Mesenchymal stem cell (in vitro differentiated cells and primary cell): ENCODE results near the gene EEPD1.

Source experiments
- DNase-seq: peaks from one replicate; pipeline ENCODE4 v3.0.0-alpha.2; 2013
- H2AFZ ChIP-seq: one replicate; pipeline ENCODE4 v1.6.1; 2013; ENCODE audit warnings: low read depth, mild to moderate bottlenecking, control low read depth, inconsistent platforms, low read length, moderate library complexity
- H2AK5ac ChIP-seq: 2 replicates; pipeline ENCODE4 v1.6.1; 2013; ENCODE audit warnings: low read length, moderate library complexity, mild to moderate bottlenecking, inconsistent platforms; ENCODE audit not compliant: severe bottlenecking
- H2BK120ac ChIP-seq: one replicate; pipeline ENCODE4 v1.6.1; 2013; ENCODE audit warnings: low read depth, mild to moderate bottlenecking, inconsistent platforms, low read length, moderate library complexity
- H2BK12ac ChIP-seq, 2 experiments: one replicate each; pipeline ENCODE4 v1.6.1; 2013; ENCODE audit warnings: inconsistent platforms in 2 of 2, low read length in 2 of 2, mild to moderate bottlenecking in 2 of 2, moderate library complexity in 2 of 2, control low read depth in 1 of 2
- H2BK15ac ChIP-seq: one replicate; pipeline ENCODE4 v1.6.1; 2013; ENCODE audit warnings: mild to moderate bottlenecking, low read depth, inconsistent platforms; ENCODE audit not compliant: poor library complexity, severe bottlenecking
- H2BK5ac ChIP-seq: 2 replicates; pipeline ENCODE4 v1.6.1; 2013; ENCODE audit warnings: low read depth, mild to moderate bottlenecking, low read length, control low read depth, inconsistent platforms; ENCODE audit not compliant: poor library complexity, severe bottlenecking
- H3K14ac ChIP-seq, 2 experiments: one replicate each; pipeline ENCODE4 v1.6.1; 2013; ENCODE audit warnings: inconsistent platforms in 2 of 2, low read length in 2 of 2, control low read depth in 1 of 2, mild to moderate bottlenecking in 1 of 2, moderate library complexity in 1 of 2
- H3K18ac ChIP-seq, 2 experiments: one replicate each; pipeline ENCODE4 v1.6.1; 2013; ENCODE audit warnings: inconsistent platforms in 2 of 2, low read length in 2 of 2, control low read depth in 1 of 2, low read depth in 1 of 2, mild to moderate bottlenecking in 1 of 2
- H3K23ac ChIP-seq, 2 experiments: one replicate each; pipeline ENCODE4 v1.6.1; 2013; ENCODE audit warnings: inconsistent platforms in 2 of 2, low read length in 2 of 2, mild to moderate bottlenecking in 2 of 2, moderate library complexity in 2 of 2, control low read depth in 1 of 2
- H3K27ac ChIP-seq: 2 replicates; pipeline ENCODE4 v1.5.1; 2013; ENCODE audit warnings: mild to moderate bottlenecking, moderate library complexity, low read length, control low read depth, inconsistent platforms; ENCODE audit not compliant: poor library complexity, severe bottlenecking
- H3K27me3 ChIP-seq, 2 experiments: 2 replicates each; pipeline versions ENCODE4 v1.6.1 to v1.7.0; 2013; ENCODE audit warnings: low read length in 2 of 2, mild to moderate bottlenecking in 2 of 2, moderate library complexity in 2 of 2, control low read depth in 1 of 2, inconsistent platforms in 1 of 2; ENCODE audit not compliant: control insufficient read depth in 1 of 2, insufficient read depth in 1 of 2
- H3K36me3 ChIP-seq, 2 experiments: 2 replicates each; pipeline versions ENCODE4 v1.6.1 to v1.7.0; 2013; ENCODE audit warnings: low read length in 2 of 2, control low read depth in 1 of 2, inconsistent platforms in 1 of 2, low read depth in 1 of 2, mild to moderate bottlenecking in 1 of 2; ENCODE audit not compliant: insufficient read depth in 2 of 2, control insufficient read depth in 1 of 2
- H3K4ac ChIP-seq, 2 experiments: one replicate each; pipeline ENCODE4 v1.6.1; 2013; ENCODE audit warnings: inconsistent platforms in 2 of 2, low read length in 2 of 2, mild to moderate bottlenecking in 2 of 2, moderate library complexity in 2 of 2, control low read depth in 1 of 2, low read depth in 1 of 2
- H3K4me1 ChIP-seq: 2 replicates; pipeline ENCODE4 v1.6.1; 2013; ENCODE audit warnings: low read depth, low read length, control low read depth; ENCODE audit not compliant: control insufficient read depth, insufficient read depth
- H3K4me2 ChIP-seq: 2 replicates; pipeline ENCODE4 v1.6.1; 2013; ENCODE audit warnings: low read length, mild to moderate bottlenecking, inconsistent platforms; ENCODE audit not compliant: poor library complexity, severe bottlenecking
- H3K4me3 ChIP-seq, 2 experiments: 2 replicates each; pipeline versions ENCODE4 v1.5.1 to v1.7.0; 2013; ENCODE audit warnings: low read length in 2 of 2, mild to moderate bottlenecking in 2 of 2, control low read depth in 1 of 2, low read depth in 1 of 2; ENCODE audit not compliant: insufficient read depth in 1 of 2
- H3K79me1 ChIP-seq: replicated peaks from 2 replicates; pipeline ENCODE4 v1.6.1; 2013; ENCODE audit warnings: mild to moderate bottlenecking, control low read depth, low read length, inconsistent platforms; ENCODE audit not compliant: poor library complexity, severe bottlenecking
- H3K9ac ChIP-seq: 2 replicates; pipeline ENCODE4 v1.7.0; 2013; ENCODE audit warnings: mild to moderate bottlenecking, low read length, moderate library complexity
- H3K9me3 ChIP-seq: 2 replicates; pipeline ENCODE4 v1.7.0; 2013; ENCODE audit warnings: mild to moderate bottlenecking, low read length; ENCODE audit not compliant: control insufficient read depth
- H4K8ac ChIP-seq: one replicate; pipeline ENCODE4 v1.6.1; 2013; ENCODE audit warnings: inconsistent platforms, mild to moderate bottlenecking, low read length, moderate library complexity
- H4K91ac ChIP-seq: one replicate; pipeline ENCODE4 v1.6.1; 2013; ENCODE audit warnings: mild to moderate bottlenecking, low read length, inconsistent platforms
- WGBS: methylation state at CpG from one replicate; pipeline ENCODE4 v1.1.7; 2013; ENCODE audit warnings: mixed read lengths; 5-methylcytosine and 5-hydroxymethylcytosine counted together

EEPD1 gene

DNA sequence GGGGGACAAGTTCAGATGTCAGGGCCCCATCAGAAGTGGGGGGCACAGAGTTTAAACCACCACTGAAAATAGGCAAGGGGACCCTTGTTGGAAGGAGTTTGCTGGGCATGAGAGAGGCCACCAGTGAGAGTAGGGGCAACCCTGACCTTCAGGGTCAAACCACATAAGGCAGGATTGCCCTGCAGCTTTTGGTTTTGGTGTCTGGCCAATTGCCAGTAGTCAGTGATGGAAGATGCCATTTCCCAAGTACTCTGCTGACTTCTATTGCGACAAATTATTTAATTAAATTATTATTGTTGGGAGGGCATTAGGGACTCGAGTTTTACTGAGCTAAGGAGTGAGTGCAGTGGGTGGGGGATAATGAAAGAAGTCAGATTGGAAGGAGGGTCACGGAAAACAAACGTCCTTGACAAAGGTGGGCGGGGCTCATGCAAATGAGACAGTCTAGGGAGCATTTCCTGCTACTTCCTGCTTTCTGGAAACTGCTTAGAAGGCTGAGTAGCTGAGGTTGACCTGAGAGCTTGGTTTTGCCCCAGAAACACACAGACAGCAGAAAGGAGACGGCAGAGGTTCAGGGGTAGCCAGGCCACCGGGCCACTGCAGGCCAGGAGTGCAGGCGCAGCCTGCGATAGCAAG lies 162.4 kb downstream of the EEPD1 start:
- no peak overlapping the region for H2BK5ac ChIP-seq
- no peak overlapping the region for H2AK5ac ChIP-seq
- no peak overlapping the region for H4K91ac ChIP-seq
- no peak overlapping the region for H3K27ac ChIP-seq
- DNase-seq, result no peak
- no peak overlapping the region for H2AFZ ChIP-seq
- H4K8ac ChIP-seq, result no peak overlapping the region
- H3K14ac ChIP-seq, result no peak overlapping the region
- peaks cover 1% of the 10 kb centered on the region for H3K4me1 ChIP-seq
- no peak overlapping the region for H3K4me3 ChIP-seq
- H3K36me3 ChIP-seq, result no peaks in the 10 kb centered on the region
- 75% methylated on average over 9 of the region's 9 CpGs for WGBS
- no peak overlapping the region for H3K9ac ChIP-seq
- H3K18ac ChIP-seq, result peak overlapping the region in 1 of 2 experiments; percentile 42
- H3K23ac ChIP-seq, result no peak overlapping the region
- H2BK12ac ChIP-seq, result peak overlapping the region in 1 of 2 experiments; percentile 22
- no peak overlapping the region for H2BK120ac ChIP-seq
- H3K9me3 ChIP-seq, result no peaks in the 10 kb centered on the region
- H3K4ac ChIP-seq, result no peak overlapping the region
- H2BK15ac ChIP-seq, result no peak overlapping the region
- peaks cover 0 to 13% of the 10 kb centered on the region in 2 experiments for H3K27me3 ChIP-seq
- no peaks in the 10 kb centered on the region for H3K79me1 ChIP-seq
- H3K4me2 ChIP-seq, result no peak overlapping the region

DNA sequence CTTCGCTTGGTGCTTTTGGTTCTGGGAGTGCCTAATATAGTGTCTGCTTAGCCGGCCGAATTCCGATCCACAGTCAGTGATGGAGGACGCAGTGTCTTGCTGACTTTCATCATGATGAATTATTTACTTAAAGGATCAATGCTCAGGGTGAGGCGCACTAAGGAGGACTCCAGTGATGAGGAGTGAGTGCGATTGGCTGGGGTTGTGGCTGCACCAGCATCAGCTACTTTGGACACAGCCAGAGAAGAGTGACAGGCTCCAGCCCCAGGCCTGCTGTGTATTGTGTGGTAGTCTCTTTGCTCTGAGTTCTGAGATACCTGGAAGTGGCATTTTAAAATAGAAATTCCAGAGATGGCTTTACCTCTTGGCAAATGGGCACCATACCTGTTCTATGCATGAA lies 163.3 kb downstream of the EEPD1 start:
- H3K14ac ChIP-seq, result no peak overlapping the region
- no peak overlapping the region for H3K4ac ChIP-seq
- no peak overlapping the region for H3K4me2 ChIP-seq
- H3K4me3 ChIP-seq, result no peak overlapping the region
- no peaks in the 10 kb centered on the region for H3K4me1 ChIP-seq
- no peak overlapping the region for H3K27ac ChIP-seq
- H3K23ac ChIP-seq, result no peak overlapping the region
- no peak overlapping the region for H2BK15ac ChIP-seq
- H3K27me3 ChIP-seq, result peaks cover 0 to 13% of the 10 kb centered on the region in 2 experiments
- no peak overlapping the region for H2AK5ac ChIP-seq
- no peaks in the 10 kb centered on the region for H3K9me3 ChIP-seq
- H2BK12ac ChIP-seq, result no peak overlapping the region
- H3K79me1 ChIP-seq, result no peaks in the 10 kb centered on the region
- H3K18ac ChIP-seq, result no peak overlapping the region
- no peak overlapping the region for H4K91ac ChIP-seq
- no peaks in the 10 kb centered on the region for H3K36me3 ChIP-seq
- 95% methylated on average over 7 of the region's 7 CpGs for WGBS
- no peak overlapping the region for H2AFZ ChIP-seq
- no peak overlapping the region for H2BK120ac ChIP-seq
- H2BK5ac ChIP-seq, result no peak overlapping the region
- DNase-seq, result no peak
- no peak overlapping the region for H3K9ac ChIP-seq
- no peak overlapping the region for H4K8ac ChIP-seq

DNA sequence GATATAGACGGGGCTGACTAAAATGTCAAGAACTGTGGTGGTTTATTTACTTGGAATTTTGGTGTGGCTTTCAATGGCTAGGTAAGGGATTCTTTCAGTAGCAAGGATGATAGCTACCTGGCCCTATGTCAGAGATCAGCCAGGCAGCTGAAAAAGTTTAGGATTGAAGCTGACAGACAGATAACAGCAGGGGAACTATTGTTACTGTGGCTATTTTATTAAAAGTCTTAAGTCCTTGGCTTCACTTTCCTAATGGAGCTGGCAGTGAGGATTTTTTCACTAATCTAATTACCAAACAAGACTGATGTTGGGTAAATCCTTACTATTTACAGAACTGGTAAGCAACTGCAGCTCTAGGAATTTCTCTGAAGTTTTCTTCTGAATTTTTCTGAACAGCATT lies 164.2 kb downstream of the EEPD1 start:
- H3K9me3 ChIP-seq, result no peaks in the 10 kb centered on the region
- H3K36me3 ChIP-seq, result no peaks in the 10 kb centered on the region
- no peak overlapping the region for H4K91ac ChIP-seq
- H3K18ac ChIP-seq, result no peak overlapping the region
- H2AFZ ChIP-seq, result no peak overlapping the region
- no peak overlapping the region for H3K27ac ChIP-seq
- no peak overlapping the region for H3K4me3 ChIP-seq
- H4K8ac ChIP-seq, result no peak overlapping the region
- no peak overlapping the region for H2BK12ac ChIP-seq
- no peak overlapping the region for H2BK120ac ChIP-seq
- no peak overlapping the region for H3K4ac ChIP-seq
- DNase-seq, result no peak
- H3K9ac ChIP-seq, result no peak overlapping the region
- no peak overlapping the region for H3K14ac ChIP-seq
- no peak overlapping the region for H3K23ac ChIP-seq
- no peak overlapping the region for H2AK5ac ChIP-seq
- H3K27me3 ChIP-seq, result peaks cover 0 to 13% of the 10 kb centered on the region in 2 experiments
- 97% methylated on average over 1 of the region's 1 CpG for WGBS
- H3K4me2 ChIP-seq, result no peak overlapping the region
- no peak overlapping the region for H2BK5ac ChIP-seq
- H3K4me1 ChIP-seq, result no peaks in the 10 kb centered on the region
- H2BK15ac ChIP-seq, result no peak overlapping the region
- no peaks in the 10 kb centered on the region for H3K79me1 ChIP-seq

DNA sequence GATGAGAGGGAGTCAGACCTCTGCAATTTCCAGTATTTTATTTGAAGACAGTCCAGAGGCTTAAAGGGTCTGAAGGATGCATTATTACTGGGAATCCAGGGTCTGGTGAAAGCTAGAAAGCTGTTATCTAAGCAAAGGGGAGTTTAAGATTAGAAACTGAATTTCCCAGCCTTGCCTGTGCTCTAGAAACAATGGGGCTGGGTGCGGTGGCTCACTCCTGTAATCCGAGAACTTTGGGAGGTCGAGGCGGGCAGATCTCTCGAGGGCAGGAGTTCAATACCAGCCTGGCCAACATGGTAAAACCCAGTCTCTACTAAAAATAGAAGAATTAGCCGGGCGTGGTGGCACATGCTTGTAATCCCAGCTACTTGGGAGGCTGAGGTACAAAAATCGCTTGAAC lies 165.1 kb downstream of the EEPD1 start:
- no peak overlapping the region for H4K8ac ChIP-seq
- no peak overlapping the region for H2BK120ac ChIP-seq
- H3K4me1 ChIP-seq, result no peaks in the 10 kb centered on the region
- no peak overlapping the region for H3K4me2 ChIP-seq
- no peak overlapping the region for H2BK12ac ChIP-seq
- no peaks in the 10 kb centered on the region for H3K36me3 ChIP-seq
- peaks cover 0 to 13% of the 10 kb centered on the region in 2 experiments for H3K27me3 ChIP-seq
- no peak overlapping the region for H3K4ac ChIP-seq
- H3K9me3 ChIP-seq, result no peaks in the 10 kb centered on the region
- H3K14ac ChIP-seq, result no peak overlapping the region
- H3K18ac ChIP-seq, result no peak overlapping the region
- no peak overlapping the region for H2AFZ ChIP-seq
- H2AK5ac ChIP-seq, result no peak overlapping the region
- DNase-seq, result no peak
- no peak overlapping the region for H2BK5ac ChIP-seq
- 85% methylated on average over 8 of the region's 8 CpGs for WGBS
- H3K23ac ChIP-seq, result no peak overlapping the region
- no peak overlapping the region for H3K4me3 ChIP-seq
- no peak overlapping the region for H4K91ac ChIP-seq
- H3K27ac ChIP-seq, result no peak overlapping the region
- no peak overlapping the region for H2BK15ac ChIP-seq
- no peaks in the 10 kb centered on the region for H3K79me1 ChIP-seq
- no peak overlapping the region for H3K9ac ChIP-seq
